ENCODE measurements around the gene VPREB3.

VPREB3 gene

GRCh38 chr22:23774922-23775436 lies 20.8 kb upstream of the VPREB3 start:
- TF ChIP-seq CTCF (IDR thresholded peaks at IDR 0.05) = no peak

GRCh38 chr22:23774114-23774921 lies 20.1 kb upstream of the VPREB3 start:
- no peak for TF ChIP-seq CTCF (IDR thresholded peaks at IDR 0.05)

- no peak for TF ChIP-seq CTCF (IDR thresholded peaks at IDR 0.05)
Observed at GRCh38 chr22:23773483-23774113, 19.4 kb upstream of the VPREB3 start.

- TF ChIP-seq CTCF (IDR thresholded peaks at IDR 0.05) = peak; percentile 38; the same call in 1 of the 2 replicates
Observed at GRCh38 chr22:23772649-23773473, 18.6 kb upstream of the VPREB3 start, which contains the start of gene MMP11. Gene MMP11 (plus strand): TSS chr22:23772849. CDS start chr22:23772871, 22 bp downstream.

GRCh38 chr22:23772315-23772648 lies 18.1 kb upstream of the VPREB3 start:
- TF ChIP-seq CTCF (IDR thresholded peaks at IDR 0.05) = no peak

- no peak for TF ChIP-seq CTCF (IDR thresholded peaks at IDR 0.05)
Observed at GRCh38 chr22:23769321-23769965, 15.2 kb upstream of the VPREB3 start.

Measured in LNCAP (cell line).